Hepatocyte (in vitro differentiated cells): Measurements from ENCODE around the gene TCEA2. TPM values are rescaled to one million over a fixed set of nuclear protein-coding genes. Genes with fewer than 3 reads are reported as not detected.
A peak's percentile ranks its signal among the peaks of the same experiment; 100 is the strongest.

Source experiments
- DNase-seq: peaks from one replicate; pipeline ENCODE4 v3.0.0-alpha.2; 2016; ENCODE audit warnings: low spot score
- H2AFZ ChIP-seq: fragments of 200-600 bp; sonication (generic); 2 replicates; pipeline ENCODE4 v1.6.0; 2016; ENCODE audit warnings: antibody characterized with exemption, mild to moderate bottlenecking
- H3K27ac ChIP-seq: fragments of 200-600 bp; sonication (generic); 2 replicates; pipeline ENCODE4 v1.5.1; 2016; ENCODE audit warnings: mild to moderate bottlenecking
- H3K27me3 ChIP-seq: fragments of 200-600 bp; sonication (generic); 2 replicates; pipeline ENCODE4 v1.6.1; 2016
- H3K36me3 ChIP-seq: fragments of 200-600 bp; sonication (generic); replicated peaks from 2 replicates; pipeline ENCODE4 v1.5.1; 2016; ENCODE audit warnings: low read depth; ENCODE audit not compliant: insufficient read depth
- H3K4me1 ChIP-seq: fragments of 200-600 bp; sonication (generic); 2 replicates; pipeline ENCODE4 v1.5.1; 2016; ENCODE audit warnings: mild to moderate bottlenecking, moderate library complexity; ENCODE audit not compliant: insufficient read depth
- H3K4me2 ChIP-seq: fragments of 200-600 bp; sonication (generic); 2 replicates; pipeline ENCODE4 v1.6.0; 2016
- H3K4me3 ChIP-seq: fragments of 200-600 bp; sonication (generic); 2 replicates; pipeline ENCODE4 v1.5.1; 2016; ENCODE audit warnings: mild to moderate bottlenecking
- H3K79me2 ChIP-seq: fragments of 200-600 bp; sonication (generic); 2 replicates; pipeline ENCODE4 v1.6.0; 2017; ENCODE audit warnings: mild to moderate bottlenecking
- H3K9me2 ChIP-seq: fragments of 200-600 bp; sonication (generic); replicated peaks from 2 replicates; pipeline ENCODE4 v1.6.0; 2017; ENCODE audit warnings: mild to moderate bottlenecking; ENCODE audit not compliant: insufficient read depth
- H3K9me3 ChIP-seq: fragments of 200-600 bp; sonication (generic); 2 replicates; pipeline ENCODE4 v1.5.1; 2016; ENCODE audit warnings: low read depth, mild to moderate bottlenecking
- H4K20me1 ChIP-seq: fragments of 200-600 bp; sonication (generic); 2 replicates; pipeline ENCODE4 v1.6.0; 2016; ENCODE audit warnings: mild to moderate bottlenecking; ENCODE audit not compliant: insufficient read depth, poor library complexity, severe bottlenecking
- EZH2 ChIP-seq: fragments of 200-600 bp; sonication (generic); IDR thresholded peaks from 2 replicates; pipeline ENCODE4 v1.6.1; 2016; ENCODE audit warnings: antibody characterized with exemption, mild to moderate bottlenecking, borderline replicate concordance
- EZH2phosphoT487 ChIP-seq: fragments of 200-600 bp; sonication (generic); IDR thresholded peaks from one replicate; pipeline ENCODE4 v1.6.1; 2018; ENCODE audit warnings: antibody characterized with exemption, mild to moderate bottlenecking, low read depth, moderate library complexity; ENCODE audit not compliant: unreplicated experiment, severe bottlenecking
- WGBS: methylation state at CpG from one replicate; pipeline ENCODE4 v1.1.6; 2016; ENCODE audit warnings: low lambda C conversion rate; ENCODE audit errors: missing lambda C conversion rate; 5-methylcytosine and 5-hydroxymethylcytosine counted together
- polyA plus RNA-seq: library from polyadenylated mRNA; unstranded; fragments of >200 nt; fragmentation: Nextera tagmentation; extraction: Ambion mirVana; gene quantifications from 2 replicates; pipeline ENCODE4 v1.2.1, GENCODE V29; 2016
- total RNA-seq: library from RNA; depleted of rRNA; stranded (reverse); fragments of >200 nt; gene quantifications from 2 replicates; pipeline ENCODE4 v1.2.3, GENCODE V29; 2014
- TF ChIP-seq, protein P1 (sequence below): fragments of 200-600 bp; sonication (generic); IDR thresholded peaks from 2 replicates; pipeline ENCODE4 v1.5.1; 2016; ENCODE audit warnings: antibody characterized with exemption, mild to moderate bottlenecking; ENCODE audit not compliant: poor library complexity

Gene TCEA2
- total and polyA plus RNA-seq, 2 experiments from 2014 or later = 26.0 to 74.2 TPM

DNA sequence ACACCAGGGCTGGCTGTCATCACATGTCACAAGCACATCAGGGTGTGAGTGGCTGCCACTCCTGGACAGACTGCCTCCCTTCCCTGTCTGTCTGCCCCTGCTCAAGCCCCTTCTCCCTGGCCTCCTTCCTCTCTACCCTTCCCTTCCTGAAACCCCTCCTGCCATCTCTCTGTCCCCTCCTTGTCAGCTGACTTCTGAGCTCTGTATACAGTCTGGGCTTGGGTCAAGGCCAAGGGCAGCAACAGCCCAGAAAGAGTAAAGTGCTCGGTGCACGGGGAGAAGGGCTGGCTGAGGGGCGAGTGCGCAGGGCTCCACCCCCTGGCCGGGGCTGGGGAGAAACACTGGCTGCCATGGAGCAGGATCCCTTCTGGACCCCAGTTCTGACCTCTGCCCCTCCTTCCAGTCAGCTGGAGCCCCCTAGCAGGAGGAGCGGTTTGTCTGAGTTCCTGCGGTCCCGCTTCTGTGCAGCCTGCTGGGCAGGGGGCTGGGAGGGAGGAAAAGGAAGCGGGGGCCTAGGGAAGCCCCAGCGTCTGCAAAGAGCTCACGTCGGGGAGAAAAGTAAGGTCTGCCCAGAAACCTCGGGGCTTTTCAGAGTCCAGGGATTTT, 19.2 kb downstream of the TCEA2 start:
- no peaks in the 10 kb centered on the region for H3K36me3 ChIP-seq
- TF ChIP-seq, protein P1, sequence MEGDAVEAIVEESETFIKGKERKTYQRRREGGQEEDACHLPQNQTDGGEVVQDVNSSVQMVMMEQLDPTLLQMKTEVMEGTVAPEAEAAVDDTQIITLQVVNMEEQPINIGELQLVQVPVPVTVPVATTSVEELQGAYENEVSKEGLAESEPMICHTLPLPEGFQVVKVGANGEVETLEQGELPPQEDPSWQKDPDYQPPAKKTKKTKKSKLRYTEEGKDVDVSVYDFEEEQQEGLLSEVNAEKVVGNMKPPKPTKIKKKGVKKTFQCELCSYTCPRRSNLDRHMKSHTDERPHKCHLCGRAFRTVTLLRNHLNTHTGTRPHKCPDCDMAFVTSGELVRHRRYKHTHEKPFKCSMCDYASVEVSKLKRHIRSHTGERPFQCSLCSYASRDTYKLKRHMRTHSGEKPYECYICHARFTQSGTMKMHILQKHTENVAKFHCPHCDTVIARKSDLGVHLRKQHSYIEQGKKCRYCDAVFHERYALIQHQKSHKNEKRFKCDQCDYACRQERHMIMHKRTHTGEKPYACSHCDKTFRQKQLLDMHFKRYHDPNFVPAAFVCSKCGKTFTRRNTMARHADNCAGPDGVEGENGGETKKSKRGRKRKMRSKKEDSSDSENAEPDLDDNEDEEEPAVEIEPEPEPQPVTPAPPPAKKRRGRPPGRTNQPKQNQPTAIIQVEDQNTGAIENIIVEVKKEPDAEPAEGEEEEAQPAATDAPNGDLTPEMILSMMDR = no peak
- no peak for DNase-seq
- WGBS = 36% methylated on average over 8 of the region's 13 CpGs
- no peaks in the 10 kb centered on the region for H3K9me3 ChIP-seq
- no peak overlapping the region for H2AFZ ChIP-seq
- H3K4me3 ChIP-seq = no peak overlapping the region
- peaks cover 19% of the 10 kb centered on the region for H3K4me1 ChIP-seq
- no peak overlapping the region for H3K27ac ChIP-seq
- H4K20me1 ChIP-seq = no peaks in the 10 kb centered on the region
- H3K4me2 ChIP-seq = no peak overlapping the region
- H3K9me2 ChIP-seq = no peaks in the 10 kb centered on the region
- H3K27me3 ChIP-seq = peaks cover 38% of the 10 kb centered on the region
- H3K79me2 ChIP-seq = no peaks in the 10 kb centered on the region

- Histone ChIP-seq H3K79me2 (no peaks in the 10 kb centered on the region), H3K4me3 (peak overlapping the region; percentile 61), H2AFZ (no peak overlapping the region), H3K36me3 (no peaks in the 10 kb centered on the region), H4K20me1 (no peaks in the 10 kb centered on the region), H3K9me2 (no peaks in the 10 kb centered on the region), H3K4me1 (peaks cover 19% of the 10 kb centered on the region), H3K4me2 (peak overlapping the region; percentile 99), H3K9me3 (no peaks in the 10 kb centered on the region), H3K27me3 (peaks cover 38% of the 10 kb centered on the region), H3K27ac (no peak overlapping the region)
- TF ChIP-seq EZH2phosphoT487 (no peak), EZH2 (no peak)
- TF ChIP-seq, protein P1 = no peak
- DNase-seq = no peak
- 31% methylated on average over 10 of the region's 13 CpGs for WGBS
Measured at GRCh38 chr20:64082820-64083377, 19.9 kb downstream of the TCEA2 start.

DNA sequence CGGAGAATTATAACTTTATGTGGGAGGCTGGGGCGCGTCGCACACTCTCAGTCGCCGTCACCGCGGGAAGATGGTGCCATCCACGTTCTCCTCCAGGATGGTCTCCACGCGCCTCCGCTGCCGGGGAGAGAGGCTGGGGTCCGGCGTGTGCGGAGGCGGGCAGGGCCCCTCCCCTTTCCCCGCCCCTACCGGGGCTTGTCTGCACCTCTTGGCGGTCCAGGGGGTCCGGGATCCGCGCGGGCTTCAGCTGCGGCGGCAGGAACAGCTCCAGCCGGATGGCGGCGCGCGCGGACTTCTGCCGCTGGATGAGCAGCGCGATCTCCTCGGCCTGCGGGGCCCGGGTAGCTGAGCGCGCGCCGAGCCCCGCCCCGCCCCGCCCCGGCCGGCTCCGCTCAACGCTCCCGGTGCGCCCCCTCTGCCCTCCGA, 20.4 kb downstream of the TCEA2 start:
- WGBS = 5% methylated on average over 26 of the region's 52 CpGs
- no peaks in the 10 kb centered on the region for H3K79me2 ChIP-seq
- H4K20me1 ChIP-seq = no peaks in the 10 kb centered on the region
- no peaks in the 10 kb centered on the region for H3K9me3 ChIP-seq
- H3K4me3 ChIP-seq = peak overlapping the region; percentile 61
- no peak overlapping the region for H3K27ac ChIP-seq
- peak overlapping the region; percentile 74 for H2AFZ ChIP-seq
- H3K27me3 ChIP-seq = peaks cover 38% of the 10 kb centered on the region
- peak overlapping the region; percentile 99 for H3K4me2 ChIP-seq
- H3K9me2 ChIP-seq = no peaks in the 10 kb centered on the region
- DNase-seq = peak; percentile 92
- TF ChIP-seq, protein P1 = peak; percentile 66
- TF ChIP-seq EZH2 (no peak), EZH2phosphoT487 (no peak)
- no peaks in the 10 kb centered on the region for H3K36me3 ChIP-seq
- peaks cover 19% of the 10 kb centered on the region for H3K4me1 ChIP-seq
